OCI-LY3 (cell line): ENCODE results near the gene UPK2.

ENCODE experiments used
- EZH2phosphoT487 ChIP-seq: fragments of 200-600 bp; shearing (Covaris generic); IDR thresholded peaks from 2 replicates; pipeline ENCODE4 v1.6.1; 2018; ENCODE audit warnings: antibody characterized with exemption, mixed run types, low read depth
- TF ChIP-seq, protein P1 (sequence below): fragments of 200-600, 300-600 bp; sonication (generic); IDR thresholded peaks from 2 replicates; pipeline ENCODE4 v1.5.1; 2014; ENCODE audit warnings: antibody characterized with exemption, low read length, low read depth

DNA sequence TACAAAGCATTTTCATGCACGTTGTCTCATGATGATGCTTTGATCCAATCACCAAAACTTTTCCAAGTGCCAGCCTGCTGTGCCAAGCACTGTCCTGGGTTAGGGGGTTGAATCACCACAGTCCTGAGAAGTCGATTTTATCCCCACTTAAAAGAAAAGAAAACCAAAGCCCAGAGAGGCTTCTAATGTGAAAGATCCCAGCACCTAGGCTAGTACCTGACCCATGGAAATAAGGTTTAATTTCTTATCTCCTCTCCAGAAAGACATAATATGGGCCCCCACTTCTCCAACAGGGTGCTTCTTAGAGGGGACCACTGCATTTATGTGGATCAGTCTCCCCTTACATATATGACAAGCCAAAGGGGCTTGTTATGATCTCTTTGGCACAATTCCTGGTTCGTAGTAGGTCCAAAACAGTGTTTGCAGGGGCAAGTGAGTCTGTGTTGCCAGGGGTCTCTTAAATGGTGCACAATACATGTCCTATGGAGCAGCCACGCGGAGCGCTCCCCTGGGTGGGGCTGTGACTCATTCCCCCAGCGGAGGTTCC lies 28.5 kb upstream of the UPK2 start:
- TF ChIP-seq, protein P1, sequence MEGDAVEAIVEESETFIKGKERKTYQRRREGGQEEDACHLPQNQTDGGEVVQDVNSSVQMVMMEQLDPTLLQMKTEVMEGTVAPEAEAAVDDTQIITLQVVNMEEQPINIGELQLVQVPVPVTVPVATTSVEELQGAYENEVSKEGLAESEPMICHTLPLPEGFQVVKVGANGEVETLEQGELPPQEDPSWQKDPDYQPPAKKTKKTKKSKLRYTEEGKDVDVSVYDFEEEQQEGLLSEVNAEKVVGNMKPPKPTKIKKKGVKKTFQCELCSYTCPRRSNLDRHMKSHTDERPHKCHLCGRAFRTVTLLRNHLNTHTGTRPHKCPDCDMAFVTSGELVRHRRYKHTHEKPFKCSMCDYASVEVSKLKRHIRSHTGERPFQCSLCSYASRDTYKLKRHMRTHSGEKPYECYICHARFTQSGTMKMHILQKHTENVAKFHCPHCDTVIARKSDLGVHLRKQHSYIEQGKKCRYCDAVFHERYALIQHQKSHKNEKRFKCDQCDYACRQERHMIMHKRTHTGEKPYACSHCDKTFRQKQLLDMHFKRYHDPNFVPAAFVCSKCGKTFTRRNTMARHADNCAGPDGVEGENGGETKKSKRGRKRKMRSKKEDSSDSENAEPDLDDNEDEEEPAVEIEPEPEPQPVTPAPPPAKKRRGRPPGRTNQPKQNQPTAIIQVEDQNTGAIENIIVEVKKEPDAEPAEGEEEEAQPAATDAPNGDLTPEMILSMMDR: no peak
- no peak for TF ChIP-seq EZH2phosphoT487
